H1 (cell line): ENCODE data around the gene ZFYVE27. TPM values are rescaled to one million over a fixed set of nuclear protein-coding genes. Genes with fewer than 3 reads are reported as not detected.

Experiments used
- CBX5 ChIP-seq: fragments of 300-800, 300-1000 bp; sonication (generic); IDR thresholded peaks from 2 replicates; pipeline ENCODE4 v1.7.1; 2016; ENCODE audit warnings: antibody characterized with exemption, low read length, low read depth
- CTBP2 ChIP-seq: IDR thresholded peaks from 2 replicates; pipeline ENCODE4 v1.7.0; 2011; ENCODE audit warnings: borderline replicate concordance, mild to moderate bottlenecking, moderate library complexity, mixed read lengths, low read length; ENCODE audit not compliant: insufficient read depth, insufficient read length
- EGR1 ChIP-seq: IDR thresholded peaks from 2 replicates; pipeline ENCODE4 v1.6.1; 2011; ENCODE audit warnings: low read depth, low read length, borderline replicate concordance
- EZH2 ChIP-seq: fragments of 200-600 bp; sonication (generic); IDR thresholded peaks from 2 replicates; pipeline ENCODE4 v1.7.1; 2012; ENCODE audit warnings: low read depth, mild to moderate bottlenecking, moderate library complexity, low read length, inconsistent platforms; ENCODE audit not compliant: severe bottlenecking
- FOSL1 ChIP-seq: IDR thresholded peaks from 2 replicates; pipeline ENCODE4 v1.6.1; 2011; ENCODE audit warnings: mild to moderate bottlenecking, low read depth, low read length, moderate library complexity; ENCODE audit not compliant: insufficient read depth
- GTF2F1 ChIP-seq: IDR thresholded peaks from 2 replicates; pipeline ENCODE4 v1.6.1; 2012; ENCODE audit warnings: low read depth, low read length, improper control_type of control experiment, borderline replicate concordance
- NANOG ChIP-seq: IDR thresholded peaks from 2 replicates; pipeline ENCODE4 v1.6.1; 2011; ENCODE audit warnings: low read length, low read depth, mild to moderate bottlenecking, inconsistent platforms; ENCODE audit not compliant: insufficient read depth, poor library complexity, severe bottlenecking
- RAD21 ChIP-seq, 2 experiments: IDR thresholded peaks in 1 of 2; conservative IDR thresholded peaks in 1 of 2; 2 replicates each; pipeline ENCODE4 v1.6.1; 2011; ENCODE audit warnings: low read depth in 2 of 2, low read length in 2 of 2, improper control_type of control experiment in 1 of 2, inconsistent platforms in 1 of 2, mild to moderate bottlenecking in 1 of 2, moderate library complexity in 1 of 2
- RNF2 ChIP-seq: fragments of 200-900, 300-1000 bp; sonication (generic); IDR thresholded peaks from 2 replicates; pipeline ENCODE4 v1.7.1; 2016; ENCODE audit warnings: borderline replicate concordance, low read depth, mild to moderate bottlenecking, antibody characterized with exemption, low read length; ENCODE audit not compliant: poor library complexity, severe bottlenecking; ENCODE audit errors: missing control alignments
- SAP30 ChIP-seq: fragments of 300-600 bp; sonication (generic); IDR thresholded peaks from 2 replicates; pipeline ENCODE4 v1.7.1; 2012; ENCODE audit warnings: low read length, moderate library complexity, mild to moderate bottlenecking, inconsistent platforms; ENCODE audit not compliant: insufficient read depth, insufficient replicate concordance
- SP4 ChIP-seq: IDR thresholded peaks from 2 replicates; pipeline ENCODE4 v1.6.1; 2012; ENCODE audit warnings: low read length, inconsistent platforms
- SUZ12 ChIP-seq: fragments of 200-600 bp; sonication (generic); IDR thresholded peaks from 2 replicates; pipeline ENCODE4 v1.6.1; 2012; ENCODE audit warnings: mild to moderate bottlenecking, inconsistent platforms, low read length, moderate library complexity, mixed read lengths
- TAF1 ChIP-seq: IDR thresholded peaks from 2 replicates; pipeline ENCODE4 v1.6.1; 2011; ENCODE audit warnings: mild to moderate bottlenecking, low read depth, low read length
- TCF12 ChIP-seq: IDR thresholded peaks from 2 replicates; pipeline ENCODE4 v1.6.1; 2011; ENCODE audit warnings: low read depth, mild to moderate bottlenecking, low read length
- polyA plus RNA-seq, 7 experiments: library from polyadenylated mRNA; depleted of rRNA in 3 of 7; stranded (reverse) in 5 of 7; unstranded in 2 of 7; fragments of >200 nt in 5 of 7; fragments of 200-250 nt in 2 of 7; gene quantifications; 1 replicate in 5 of 7; 2 replicates in 1 of 7; 4 replicates in 1 of 7; pipeline versions ENCODE4 v1.2.1 to v1.2.3, GENCODE V29; 2011 to 2013; ENCODE audit warnings: missing spikeins in 2 of 7, mixed read lengths in 2 of 7
- total RNA-seq: library from RNA; stranded (reverse); fragmentation: NEBNext Ultra II Directional; extraction: Animal tissue kit (Norgen Biotek cat#: 25700); gene quantifications from 2 replicates; pipeline ENCODE4 v1.2.1, GENCODE V29; 2021
- TF ChIP-seq, protein P1 (sequence below): IDR thresholded peaks from 2 replicates; pipeline ENCODE4 v1.6.1; 2012; ENCODE audit warnings: inconsistent platforms

Gene ZFYVE27
- total and polyA plus RNA-seq, 2 of the 8 experiments (the other 6 are each of a cell fraction or from before 2014, with no cell fraction given), result 16.6 to 19.8 TPM

DNA sequence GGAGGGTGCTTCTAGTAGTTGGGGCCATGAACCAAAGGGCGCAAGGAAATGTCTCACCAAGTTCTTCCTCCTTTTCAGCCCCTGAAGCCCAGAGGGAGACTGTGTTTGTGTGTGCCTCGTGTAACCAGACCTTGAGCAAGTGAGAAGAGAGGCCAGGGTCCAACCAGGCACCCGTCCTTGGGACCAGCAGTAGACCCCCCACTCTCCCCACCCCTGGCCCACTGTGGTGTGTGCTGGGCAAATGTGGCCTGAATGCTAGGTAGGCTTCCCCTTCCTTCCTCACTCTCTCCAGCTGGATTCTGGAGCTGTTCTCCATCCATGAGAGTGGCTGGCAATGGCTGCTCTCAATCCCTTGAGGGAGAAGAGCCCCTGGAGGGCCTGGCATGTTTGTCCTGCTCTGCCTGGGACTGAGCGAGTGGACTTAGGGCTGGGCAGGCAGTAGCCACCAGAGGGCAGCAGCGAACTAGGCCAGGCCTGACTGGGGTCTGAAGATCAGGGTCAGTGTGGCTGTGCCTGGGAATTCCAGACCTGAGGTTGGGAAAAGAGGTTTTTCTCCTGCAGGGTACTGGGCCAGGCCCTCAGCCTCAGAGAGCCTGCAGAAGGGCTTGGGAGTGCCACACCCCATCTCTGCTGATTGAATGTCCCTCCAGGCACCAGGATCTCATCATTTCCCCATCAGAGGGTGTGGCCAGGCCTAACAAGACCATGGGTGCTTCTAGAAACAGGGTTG lies 22.4 kb downstream of the ZFYVE27 start (continued):
- TF ChIP-seq SAP30, result no peak
- TF ChIP-seq CBX5, result no peak
- no peak for TF ChIP-seq SP4
- TF ChIP-seq RNF2, result no peak
- TF ChIP-seq EZH2, result no peak
- TF ChIP-seq CTBP2, result no peak
- TF ChIP-seq FOSL1, result no peak
- no peak for TF ChIP-seq SUZ12
- TF ChIP-seq, protein P1, sequence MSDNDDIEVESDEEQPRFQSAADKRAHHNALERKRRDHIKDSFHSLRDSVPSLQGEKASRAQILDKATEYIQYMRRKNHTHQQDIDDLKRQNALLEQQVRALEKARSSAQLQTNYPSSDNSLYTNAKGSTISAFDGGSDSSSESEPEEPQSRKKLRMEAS, result 0 out of 2 replicates have a peak, but pooled peaks have one; percentile 9
- TF ChIP-seq GTF2F1, result 0 out of 2 replicates have a peak, but pooled peaks have one; percentile 10
- no peak for TF ChIP-seq NANOG
- TF ChIP-seq TCF12, result no peak
- no peak for TF ChIP-seq TAF1
- TF ChIP-seq EGR1, result no peak
- peak; percentile 95 to 97 for TF ChIP-seq RAD21 (IDR thresholded peaks at IDR 0.05 in 1 of 2, conservative IDR thresholded peaks at IDR 0.05 in 1 of 2; ENCODE audit: low read depth in 2 of 2, low read length in 2 of 2)
